Testis (tissue), 3 donors: Measurements from ENCODE around the gene OR3A2. TPM values are rescaled to one million over a fixed set of nuclear protein-coding genes. Genes with fewer than 3 reads are reported as not detected.
"Not testable (repeated sequence)": the region's sequence is repeated elsewhere in the genome, so short reads cannot be mapped to it uniquely, and the experiment has no call there.

ENCODE experiments used
- DNase-seq: peaks from one replicate; pipeline ENCODE4 v3.0.0-alpha.2; 2019
- H3K27ac ChIP-seq, 2 donors: fragments of 200-600 bp; sonication (generic); one replicate each; pipeline ENCODE4 v1.5.1; 2019
- H3K27me3 ChIP-seq: fragments of 200-600 bp; sonication (generic); one replicate; pipeline ENCODE4 v1.5.1; 2019
- H3K36me3 ChIP-seq: fragments of 200-600 bp; sonication (generic); one replicate; pipeline ENCODE4 v1.5.1; 2017; ENCODE audit warnings: low read depth; ENCODE audit errors: missing control alignments
- H3K4me1 ChIP-seq: fragments of 200-600 bp; sonication (generic); one replicate; pipeline ENCODE4 v1.5.1; 2019
- H3K4me3 ChIP-seq, 2 donors: fragments of 200-600 bp; sonication (generic); one replicate each; pipeline ENCODE4 v1.5.1; 2017 to 2019
- H3K9me3 ChIP-seq: fragments of 200-600 bp; sonication (generic); one replicate; pipeline ENCODE4 v1.5.1; 2017
- POLR2A ChIP-seq: fragments of 450-650 bp; IDR thresholded peaks from one replicate; pipeline ENCODE4 v1.6.1; 2017; ENCODE audit warnings: antibody characterized with exemption, mild to moderate bottlenecking, moderate library complexity
- WGBS, 2 donors: methylation state at CpG; one replicate each; pipeline ENCODE4 v1.1.5; 2018; 5-methylcytosine and 5-hydroxymethylcytosine counted together
- intact Hi-C: fragments of 100-400 bp; cut with DNase I; formaldehyde crosslinking; loops from one replicate; pipeline ENCODE4 v1.15.1; 2023; ENCODE audit warnings: low total_unique reads
- polyA plus RNA-seq: library from polyadenylated mRNA; stranded (reverse); fragments of 350-450 nt; fragmentation: Illumina TruSeq; extraction: RNeasy Lipid Tissue Mini Kit (QIAGEN cat#74804); gene quantifications from one replicate; pipeline ENCODE4 v1.2.3, GENCODE V29; 2014; ENCODE audit warnings: low read depth, low replicate concordance; ENCODE audit not compliant: insufficient read depth
- total RNA-seq, 2 donors: library from RNA; depleted of rRNA; stranded (reverse); fragments of >200 nt; gene quantifications; one replicate each; pipeline ENCODE4 v1.2.3, GENCODE V29; 2016
- TF ChIP-seq, protein P1 (sequence below), 3 experiments: fragments of 450-650 bp in 2 of 3; fragments of 200-600 bp in 1 of 3; sonication (generic) in 1 of 3; IDR thresholded peaks; one replicate each; pipeline ENCODE4 v1.5.1; 2016 to 2019; ENCODE audit warnings: antibody characterized with exemption in 3 of 3, mild to moderate bottlenecking in 2 of 3, moderate library complexity in 1 of 3

The OR3A2 gene
- total and polyA plus RNA-seq, 3 donors from 2014 or later = 5.3 to 27.4 (median 22.7) TPM

DNA sequence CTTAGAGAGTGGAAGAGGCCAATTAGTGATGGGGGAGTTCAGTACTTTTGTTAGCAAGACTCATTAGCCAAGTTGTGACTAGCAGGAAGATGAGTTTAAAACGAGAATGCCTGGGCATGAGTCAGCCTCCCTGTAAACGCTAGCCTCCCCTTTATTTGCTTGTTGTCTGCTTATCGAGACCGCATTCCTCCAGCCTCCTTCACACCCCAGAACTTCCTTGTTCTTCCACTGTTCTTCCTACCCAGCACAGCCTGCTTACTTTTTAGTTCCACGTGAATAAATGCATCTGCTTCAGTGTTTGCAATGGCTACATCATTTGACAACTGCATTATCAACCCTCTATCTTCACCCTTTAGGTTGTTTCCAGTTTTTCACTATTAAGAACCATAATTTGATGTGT, 67.8 kb downstream of the OR3A2 start:
- 59 to 69% methylated on average over 5 of the region's 5 CpGs for WGBS, 2 donors
- Histone ChIP-seq H3K27me3 (no peaks in the 10 kb centered on the region), H3K4me3 (no peak overlapping the region), H3K27ac (no peak overlapping the region), H3K36me3 (no peaks in the 10 kb centered on the region), H3K4me1 (no peaks in the 10 kb centered on the region), H3K9me3 (no peaks in the 10 kb centered on the region)
- DNase-seq = no peak
- intact Hi-C loops = no loop called here
- TF ChIP-seq, protein P1, sequence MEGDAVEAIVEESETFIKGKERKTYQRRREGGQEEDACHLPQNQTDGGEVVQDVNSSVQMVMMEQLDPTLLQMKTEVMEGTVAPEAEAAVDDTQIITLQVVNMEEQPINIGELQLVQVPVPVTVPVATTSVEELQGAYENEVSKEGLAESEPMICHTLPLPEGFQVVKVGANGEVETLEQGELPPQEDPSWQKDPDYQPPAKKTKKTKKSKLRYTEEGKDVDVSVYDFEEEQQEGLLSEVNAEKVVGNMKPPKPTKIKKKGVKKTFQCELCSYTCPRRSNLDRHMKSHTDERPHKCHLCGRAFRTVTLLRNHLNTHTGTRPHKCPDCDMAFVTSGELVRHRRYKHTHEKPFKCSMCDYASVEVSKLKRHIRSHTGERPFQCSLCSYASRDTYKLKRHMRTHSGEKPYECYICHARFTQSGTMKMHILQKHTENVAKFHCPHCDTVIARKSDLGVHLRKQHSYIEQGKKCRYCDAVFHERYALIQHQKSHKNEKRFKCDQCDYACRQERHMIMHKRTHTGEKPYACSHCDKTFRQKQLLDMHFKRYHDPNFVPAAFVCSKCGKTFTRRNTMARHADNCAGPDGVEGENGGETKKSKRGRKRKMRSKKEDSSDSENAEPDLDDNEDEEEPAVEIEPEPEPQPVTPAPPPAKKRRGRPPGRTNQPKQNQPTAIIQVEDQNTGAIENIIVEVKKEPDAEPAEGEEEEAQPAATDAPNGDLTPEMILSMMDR (IDR thresholded peaks at IDR 0.05) = no peak
- TF ChIP-seq POLR2A = no peak

DNA sequence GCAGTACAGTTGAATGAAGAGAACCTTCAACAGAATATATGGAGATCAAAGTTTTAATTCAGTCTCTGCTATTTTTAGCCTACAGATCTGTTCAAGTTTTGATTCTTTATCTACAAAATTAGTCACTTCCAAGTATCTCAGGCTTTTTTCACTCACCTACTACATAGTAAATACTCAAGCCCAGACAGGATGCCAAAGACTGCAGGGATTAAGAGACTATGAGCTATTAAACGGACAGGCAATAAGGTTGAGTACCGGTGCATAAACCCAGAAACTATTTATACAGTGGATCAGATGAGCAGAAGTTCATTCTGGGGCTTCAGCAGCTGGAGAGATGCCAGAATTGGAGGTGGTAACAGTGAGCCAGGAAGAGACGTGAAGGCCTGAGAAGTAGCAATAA, 69.3 kb downstream of the OR3A2 start:
- H3K27ac ChIP-seq = no peak overlapping the region
- no peak for TF ChIP-seq POLR2A
- TF ChIP-seq, protein P1 (IDR thresholded peaks at IDR 0.05) = no peak
- intact Hi-C loops = no loop called here
- H3K27me3 ChIP-seq = no peaks in the 10 kb centered on the region
- H3K9me3 ChIP-seq = no peaks in the 10 kb centered on the region
- H3K36me3 ChIP-seq = no peaks in the 10 kb centered on the region
- no peaks in the 10 kb centered on the region for H3K4me1 ChIP-seq
- H3K4me3 ChIP-seq = no peak overlapping the region
- no peak for DNase-seq
- 70 to 79% methylated on average over 3 of the region's 3 CpGs for WGBS, 2 donors

DNA sequence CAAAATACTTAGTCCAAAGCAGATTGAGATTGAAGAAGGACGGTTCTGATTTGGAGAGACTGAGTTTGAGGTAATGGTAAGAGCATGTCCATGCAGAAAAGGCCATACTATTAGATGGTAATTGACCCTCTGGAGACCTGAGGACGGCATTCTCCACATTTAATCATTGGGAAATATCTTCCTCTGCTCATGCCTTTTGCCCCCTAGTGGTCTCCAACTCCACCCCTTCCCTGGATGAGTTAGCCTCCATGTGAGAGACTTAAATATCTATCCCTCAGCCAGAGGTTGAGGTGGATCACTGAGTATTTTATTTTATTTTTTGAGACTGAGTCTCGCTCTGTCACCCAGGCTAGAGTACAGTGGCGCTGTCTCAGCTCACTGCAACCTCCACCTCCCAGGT, 77.5 kb downstream of the OR3A2 start:
- no peak overlapping the region for H3K27ac ChIP-seq
- H3K4me3 ChIP-seq = no peak overlapping the region
- TF ChIP-seq, protein P1 (IDR thresholded peaks at IDR 0.05) = no peak
- no peak for TF ChIP-seq POLR2A
- H3K9me3 ChIP-seq = no peaks in the 10 kb centered on the region
- 77 to 81% methylated on average over 4 of the region's 4 CpGs for WGBS, 2 donors
- DNase-seq = no peak
- intact Hi-C loops = no loop called here
- no peaks in the 10 kb centered on the region for H3K4me1 ChIP-seq
- H3K36me3 ChIP-seq = no peaks in the 10 kb centered on the region
- H3K27me3 ChIP-seq = no peaks in the 10 kb centered on the region

DNA sequence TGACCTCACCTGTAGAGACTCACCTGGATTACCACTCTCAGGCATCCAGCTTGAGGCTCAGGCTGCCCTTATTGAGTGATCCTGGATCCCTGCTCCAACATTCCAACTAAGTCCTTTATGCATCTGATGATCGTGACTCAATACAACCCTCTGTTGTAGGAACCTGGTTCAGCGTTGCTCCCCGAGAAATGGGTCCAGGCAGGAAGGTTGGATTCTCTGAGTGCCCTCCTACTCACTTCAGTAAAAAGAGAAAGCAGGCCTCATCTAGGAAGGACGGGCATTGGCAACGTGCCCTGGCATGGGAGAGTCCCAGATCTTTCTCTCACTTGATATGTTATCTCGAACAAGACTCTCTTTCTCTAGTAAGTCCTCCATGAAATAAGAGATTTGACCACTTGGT, 87.8 kb downstream of the OR3A2 start, which contains the start of gene OR3A1:
Gene OR3A1 (minus strand): TSS at position 101 of the 400 bp plus-strand sequence. CDS start 5,778 bp downstream, outside the sequence.
- Histone ChIP-seq H3K4me3 (no peak within 1 kb of the TSS), H3K27me3 (no peaks in the 10 kb centered on the region), H3K27ac (no peak within 1 kb of the TSS), H3K9me3 (no peaks in the 10 kb centered on the region), H3K36me3 (no peaks in the 10 kb centered on the region), H3K4me1 (no peaks in the 10 kb centered on the region)
- TF ChIP-seq, protein P1 (IDR thresholded peaks at IDR 0.05) = no peak
- TF ChIP-seq POLR2A = no peak
- 81 to 82% methylated on average over 6 of the region's 6 CpGs for WGBS, 2 donors
- intact Hi-C loops = no loop called here
- no peak for DNase-seq

DNA sequence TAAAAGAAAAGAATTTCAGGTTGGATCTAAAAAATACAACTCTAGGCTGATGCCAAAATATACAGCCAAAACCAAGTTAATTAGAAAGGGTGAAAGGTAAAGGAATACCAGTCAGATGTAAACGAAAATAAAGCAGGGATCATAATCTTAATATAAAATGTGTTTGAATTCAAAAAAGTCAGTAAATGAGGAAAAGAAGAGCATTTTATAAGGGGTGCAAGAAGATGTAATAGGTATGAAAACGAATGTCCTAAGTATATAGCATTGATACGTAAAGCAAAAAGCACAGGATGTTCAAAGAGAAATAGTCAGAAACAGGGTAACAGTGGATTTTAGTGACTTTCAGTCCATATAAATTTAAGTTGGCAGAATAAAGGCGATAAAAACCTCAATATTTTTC, 90.5 kb downstream of the OR3A2 start:
- H3K36me3 ChIP-seq = no peaks in the 10 kb centered on the region
- no peak overlapping the region for H3K27ac ChIP-seq
- no peaks in the 10 kb centered on the region for H3K27me3 ChIP-seq
- no peak for TF ChIP-seq POLR2A
- TF ChIP-seq, protein P1 (IDR thresholded peaks at IDR 0.05) = no peak
- no peaks in the 10 kb centered on the region for H3K4me1 ChIP-seq
- no peak overlapping the region for H3K4me3 ChIP-seq
- 64 to 80% methylated on average over 4 of the region's 4 CpGs for WGBS, 2 donors
- intact Hi-C loops = no loop called here
- DNase-seq = no peak
- H3K9me3 ChIP-seq = no peaks in the 10 kb centered on the region

DNA sequence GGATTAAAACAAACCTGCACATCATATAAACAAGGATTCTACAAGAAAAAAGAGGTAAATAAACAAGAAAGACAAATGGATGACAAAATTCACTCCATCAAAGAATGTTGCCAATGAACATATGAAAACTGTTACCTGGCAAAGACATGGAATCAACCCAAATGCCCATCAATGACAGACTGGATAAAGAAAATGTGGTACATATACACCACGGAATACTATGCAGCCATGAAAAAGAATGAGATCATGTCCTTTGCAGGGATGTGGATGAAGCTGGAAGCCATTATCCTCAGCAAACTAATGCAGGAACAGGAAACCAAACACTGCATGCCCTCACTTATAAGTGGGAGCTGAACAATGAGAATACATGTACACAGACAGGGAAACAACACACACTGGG, 92.6 kb downstream of the OR3A2 start:
- H3K27me3 ChIP-seq, DNase-seq, H3K27ac ChIP-seq, H3K9me3 ChIP-seq, H3K4me1 ChIP-seq, H3K4me3 ChIP-seq, intact Hi-C loops, H3K36me3 ChIP-seq: not testable (repeated sequence)
- 81 to 88% methylated on average over 1 of the region's 1 CpG for WGBS, 2 donors
